GM18508 (cell line): ENCODE measurements around the gene NRROS.

Experiments
- ATAC-seq: cut with Tn5 transposase; IDR thresholded peaks from one replicate; pipeline ENCODE4 v1.9.1; 2021; ENCODE audit warnings: moderate number of reproducible peaks; ENCODE audit not compliant: insufficient read depth, unreplicated experiment

NRROS gene

GRCh38 chr3:196673632-196674031 is 34.1 kb downstream of the NRROS start:
- no peak for ATAC-seq

- no peak for ATAC-seq
Measured at GRCh38 chr3:196677353-196677752, 37.9 kb downstream of the NRROS start.

GRCh38 chr3:196677931-196678330 is 38.4 kb downstream of the NRROS start:
- no peak for ATAC-seq

- ATAC-seq, result peak; percentile 46
Measured at GRCh38 chr3:196684548-196685407, 45.3 kb downstream of the NRROS start.

GRCh38 chr3:196686436-196686835 is 46.9 kb downstream of the NRROS start:
- ATAC-seq, result no peak

GRCh38 chr3:196688349-196688748 is 48.9 kb downstream of the NRROS start:
- no peak for ATAC-seq

GRCh38 chr3:196689941-196690660 is 50.6 kb downstream of the NRROS start:
- no peak for ATAC-seq

- ATAC-seq, result no peak
Measured at GRCh38 chr3:196691386-196691785, 51.9 kb downstream of the NRROS start.

- no peak for ATAC-seq
Measured at GRCh38 chr3:196694202-196694638, 54.7 kb downstream of the NRROS start.

- no peak for ATAC-seq
Measured at GRCh38 chr3:196694941-196695848, 55.7 kb downstream of the NRROS start.

- no peak for ATAC-seq
Measured at GRCh38 chr3:196695849-196696226, 56.3 kb downstream of the NRROS start.

GRCh38 chr3:196697270-196697669 is 57.8 kb downstream of the NRROS start:
- no peak for ATAC-seq

GRCh38 chr3:196699749-196700148 is 60.3 kb downstream of the NRROS start:
- no peak for ATAC-seq

GRCh38 chr3:196700801-196701200 is 61.3 kb downstream of the NRROS start:
- ATAC-seq, result no peak

- ATAC-seq, result no peak
Measured at GRCh38 chr3:196706327-196706726, 66.8 kb downstream of the NRROS start.

- no peak for ATAC-seq
Measured at GRCh38 chr3:196706731-196707130, 67.2 kb downstream of the NRROS start.

- no peak for ATAC-seq
Measured at GRCh38 chr3:196707566-196707965, 68.1 kb downstream of the NRROS start.

- ATAC-seq, result no peak
Measured at GRCh38 chr3:196708467-196708866, 69.0 kb downstream of the NRROS start.
